Activated naive CD4-positive, alpha-beta T cell treated with anti-CD3 and anti-CD28 coated beads for 36 hours (primary cell): ENCODE results near the gene LRCH2. TPM values are rescaled to one million over a fixed set of nuclear protein-coding genes. Genes with fewer than 3 reads are reported as not detected.

Source experiments
- CTCF ChIA-PET: fragments of 350-600 bp; sonication (Branson Sonifier 250); formaldehyde crosslinking; loops from one replicate; lab custom pipeline; 2021; ENCODE audit warnings: antibody characterized with exemption; lab: Charles Lee
- DNase-seq: peaks from one replicate; pipeline ENCODE4 v3.0.0-alpha.2; 2020
- H3K27ac Mint-ChIP-seq: one replicate; pipeline ENCODE4 v1.8.0; 2021; ENCODE audit warnings: mild to moderate bottlenecking, mixed read lengths
- H3K27me3 Mint-ChIP-seq: one replicate; pipeline ENCODE4 v1.8.0; 2021; ENCODE audit warnings: low read depth, mixed read lengths
- H3K36me3 Mint-ChIP-seq: one replicate; pipeline ENCODE4 v1.8.0; 2021; ENCODE audit warnings: low read depth, mixed read lengths
- H3K4me1 Mint-ChIP-seq: one replicate; pipeline ENCODE4 v1.8.0; 2021; ENCODE audit warnings: low read depth, mixed read lengths
- H3K4me3 Mint-ChIP-seq: one replicate; pipeline ENCODE4 v1.8.0; 2021; ENCODE audit warnings: mild to moderate bottlenecking, moderate library complexity, mixed read lengths
- H3K9me3 Mint-ChIP-seq: one replicate; pipeline ENCODE4 v1.8.0; 2021; ENCODE audit warnings: mixed read lengths
- intact Hi-C: fragments of 100-400 bp; cut with micrococcal nuclease; formaldehyde crosslinking; loops from one replicate; pipeline ENCODE4 v1.15.1; 2023
- total RNA-seq, 2 experiments: library from RNA; stranded (reverse); gene quantifications; one replicate each; pipeline ENCODE4 v1.2.3, GENCODE V29; 2021

Gene LRCH2
- total RNA-seq, 2 experiments from 2014 or later, result not detected

DNA sequence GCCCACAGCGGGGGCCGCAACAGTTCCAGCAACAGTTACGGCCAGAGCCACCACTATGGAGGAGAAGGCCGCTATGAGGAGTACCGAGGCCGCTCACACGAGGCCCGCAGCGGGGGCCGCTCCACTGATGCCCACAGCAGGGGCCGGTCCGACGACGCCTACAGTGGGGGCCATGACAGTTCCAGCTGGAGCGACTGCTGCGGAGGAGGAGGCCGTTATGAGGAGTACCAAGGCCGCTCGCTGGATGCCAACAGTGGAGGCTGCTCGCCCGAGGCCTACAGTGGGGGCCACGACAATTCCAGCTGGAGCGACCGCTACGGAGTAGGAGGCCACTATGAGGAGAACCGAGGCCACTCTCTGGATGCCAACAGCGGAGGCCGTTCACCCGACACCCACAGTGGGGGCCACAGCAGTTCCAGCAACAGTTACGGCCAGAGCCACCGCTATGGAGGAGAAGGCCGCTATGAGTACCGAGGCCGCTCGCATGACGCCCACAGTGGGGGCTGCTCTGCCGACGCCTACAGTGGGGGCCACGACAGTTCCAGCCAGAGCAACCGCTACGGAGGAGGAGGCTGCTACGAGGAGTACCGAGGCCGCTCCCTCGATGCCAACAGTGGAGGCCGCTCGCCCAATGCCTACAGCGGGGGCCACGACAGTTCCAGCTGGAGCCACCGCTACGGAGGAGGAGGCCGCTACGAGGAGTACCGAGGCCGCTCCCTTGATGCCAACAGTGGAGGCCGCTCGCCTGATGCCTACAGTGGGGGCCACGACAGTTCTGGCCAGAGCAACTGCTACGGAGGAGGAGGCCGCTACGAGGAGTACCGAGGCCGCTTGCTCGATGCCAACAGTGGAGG lies 43.0 kb downstream of the LRCH2 start:
- Mint-ChIP-seq H3K36me3 (no peaks in the 10 kb centered on the region), H3K4me1 (no peaks in the 10 kb centered on the region), H3K9me3 (peaks cover 5% of the 10 kb centered on the region), H3K27ac (no peak overlapping the region), H3K27me3 (no peaks in the 10 kb centered on the region), H3K4me3 (no peak overlapping the region)
- CTCF ChIA-PET, result no interaction called here
- no peak for DNase-seq
- intact Hi-C loops, result no loop called here

DNA sequence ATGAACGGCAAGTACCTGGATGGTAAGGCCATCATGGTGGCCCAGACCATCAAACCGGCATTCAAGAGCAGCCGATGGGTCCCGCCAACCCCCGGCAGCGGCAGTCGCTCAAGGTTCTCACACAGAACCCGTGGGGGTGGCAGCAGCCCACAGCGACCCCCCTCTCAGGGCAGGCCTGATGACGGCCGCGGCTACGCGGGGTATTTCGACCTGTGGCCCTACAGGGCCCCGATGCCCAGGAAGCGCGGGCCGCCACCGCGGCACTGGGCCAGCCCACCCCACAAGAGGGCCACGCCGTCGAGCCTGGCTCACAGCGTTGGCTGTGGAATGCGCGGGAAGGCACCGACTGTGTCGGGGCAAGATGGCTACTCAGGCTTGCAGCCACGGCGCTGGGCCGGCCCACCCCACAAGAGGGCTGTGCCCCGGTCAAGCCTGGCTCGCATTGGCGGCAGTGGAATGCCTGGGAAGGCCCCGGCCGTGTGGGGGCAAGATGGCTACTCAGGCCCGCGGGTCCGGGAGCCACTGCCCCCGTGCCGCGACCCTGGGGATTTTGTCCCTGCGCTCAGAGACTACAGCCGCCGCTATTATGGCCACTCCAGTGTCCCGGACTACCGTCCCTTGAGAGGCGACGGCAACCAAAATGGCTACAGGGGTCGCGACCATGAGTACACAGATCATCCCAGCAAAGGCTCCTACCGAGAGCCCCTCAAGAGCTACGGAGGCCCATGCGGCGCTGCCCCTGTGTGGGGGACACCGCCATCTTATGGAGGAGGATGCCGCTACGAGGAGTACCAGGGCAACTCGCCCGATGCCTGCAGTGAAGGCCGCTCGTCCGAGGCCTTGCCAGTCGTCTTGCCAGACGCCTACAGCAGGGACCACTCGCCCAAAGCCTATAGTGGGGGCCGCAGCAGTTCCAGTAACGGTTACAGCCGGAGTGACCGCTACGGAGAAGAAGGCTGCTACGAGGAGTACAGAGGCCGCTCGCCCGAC lies 44.0 kb downstream of the LRCH2 start:
- H3K27ac Mint-ChIP-seq, result no peak overlapping the region
- no peaks in the 10 kb centered on the region for H3K27me3 Mint-ChIP-seq
- H3K4me1 Mint-ChIP-seq, result no peaks in the 10 kb centered on the region
- CTCF ChIA-PET, result no interaction called here
- DNase-seq, result no peak
- intact Hi-C loops, result no loop called here
- H3K4me3 Mint-ChIP-seq, result no peak overlapping the region
- peaks cover 5% of the 10 kb centered on the region for H3K9me3 Mint-ChIP-seq
- no peaks in the 10 kb centered on the region for H3K36me3 Mint-ChIP-seq

DNA sequence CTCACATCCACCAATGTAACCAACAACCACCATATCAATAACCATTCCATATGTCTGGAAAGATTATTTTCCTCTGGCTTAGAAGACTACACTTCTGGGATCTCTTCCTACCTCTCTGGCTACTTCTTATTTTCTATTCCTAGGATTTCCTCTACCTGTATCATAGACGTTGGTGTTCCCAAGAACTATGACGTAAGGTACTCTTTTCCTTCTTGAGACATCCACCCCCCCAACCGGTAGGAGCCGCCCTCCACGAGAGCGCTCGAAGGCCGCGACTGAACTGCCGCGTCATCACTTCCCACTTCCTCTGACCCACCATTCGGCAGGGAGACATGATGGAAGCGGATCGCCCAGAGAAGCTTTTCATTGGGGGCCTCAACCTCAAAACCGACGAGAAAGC lies 44.8 kb downstream of the LRCH2 start, which contains the start of gene RBMXL3:
RBMXL3 (plus strand) TSS at position 301 of the 400 bp plus-strand sequence; CDS start at position 333, 32 bp downstream.
- Mint-ChIP-seq H3K9me3 (peaks cover 5% of the 10 kb centered on the region), H3K4me3 (no peak within 1 kb of the TSS), H3K4me1 (no peaks in the 10 kb centered on the region), H3K36me3 (no peaks in the 10 kb centered on the region), H3K27ac (no peak within 1 kb of the TSS), H3K27me3 (no peaks in the 10 kb centered on the region)
- CTCF ChIA-PET, result no interaction called here
- DNase-seq, result no peak
- intact Hi-C loops, result no loop called here

DNA sequence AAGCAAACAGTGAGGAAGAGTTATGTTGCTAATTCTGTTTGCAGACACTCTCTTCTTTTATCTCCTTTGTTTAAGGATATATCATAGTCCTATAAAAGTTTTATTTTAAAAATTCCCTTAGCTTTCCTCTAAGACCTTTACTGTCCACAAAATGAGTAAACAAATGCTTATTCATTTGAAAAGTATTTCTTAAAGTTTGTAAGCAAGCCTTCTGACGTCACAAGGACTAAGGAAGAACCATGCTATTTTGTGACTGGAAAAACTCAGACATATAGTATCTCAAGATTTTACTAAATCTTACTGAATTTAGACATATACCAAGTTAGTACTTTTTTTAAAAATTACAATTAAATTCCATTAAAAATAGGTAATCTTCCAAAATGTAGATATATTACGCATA lies 49.9 kb downstream of the LRCH2 start:
- Mint-ChIP-seq H3K4me1 (no peaks in the 10 kb centered on the region), H3K27ac (no peak overlapping the region), H3K4me3 (no peak overlapping the region), H3K27me3 (no peaks in the 10 kb centered on the region), H3K9me3 (peaks cover 2% of the 10 kb centered on the region), H3K36me3 (no peaks in the 10 kb centered on the region)
- intact Hi-C loops, result no loop called here
- CTCF ChIA-PET, result no interaction called here
- no peak for DNase-seq

DNA sequence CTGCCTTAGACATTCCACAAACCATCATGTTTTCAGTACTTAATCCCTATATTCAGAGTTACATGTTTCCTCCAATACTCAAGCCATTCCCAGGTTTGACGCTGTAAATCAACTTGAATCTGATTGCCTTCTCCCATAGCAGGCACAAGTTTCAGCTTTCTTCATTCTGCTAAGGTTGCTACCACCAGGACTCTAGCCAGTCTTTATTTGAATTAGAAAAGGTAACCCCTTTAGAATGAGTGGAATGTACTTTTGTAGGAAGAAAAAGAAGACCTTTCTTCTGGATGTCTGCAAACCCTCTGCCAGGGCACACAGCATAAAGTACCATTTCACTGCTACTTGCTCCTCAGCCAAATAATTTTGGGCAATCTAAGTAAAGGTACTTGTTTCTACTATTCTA lies 55.4 kb downstream of the LRCH2 start:
- DNase-seq, result no peak
- H3K4me1 Mint-ChIP-seq, result no peaks in the 10 kb centered on the region

DNA sequence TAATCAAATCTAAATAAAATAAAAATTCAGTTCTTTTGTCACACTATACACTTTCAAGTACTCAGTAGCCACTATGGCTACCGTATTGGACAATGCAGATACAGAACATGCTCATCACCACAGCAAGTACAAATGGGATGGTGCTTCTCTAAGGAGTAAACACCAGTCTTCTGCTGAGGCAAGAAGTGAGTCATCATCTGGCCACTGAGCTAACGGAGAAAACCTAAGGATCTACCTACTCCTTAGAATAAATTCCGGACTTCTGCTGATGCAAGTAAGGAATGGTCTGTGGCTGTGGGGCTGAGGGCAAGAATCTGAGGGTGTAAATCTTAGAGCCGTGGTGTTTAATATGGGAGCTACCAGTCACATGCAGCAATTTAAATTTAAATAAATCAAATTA lies 56.0 kb downstream of the LRCH2 start:
- intact Hi-C loops, result no loop called here
- H3K4me3 Mint-ChIP-seq, result no peak overlapping the region
- H3K36me3 Mint-ChIP-seq, result no peaks in the 10 kb centered on the region
- no peak overlapping the region for H3K27ac Mint-ChIP-seq
- no peaks in the 10 kb centered on the region for H3K9me3 Mint-ChIP-seq
- H3K4me1 Mint-ChIP-seq, result no peaks in the 10 kb centered on the region
- DNase-seq, result no peak
- no peaks in the 10 kb centered on the region for H3K27me3 Mint-ChIP-seq
- CTCF ChIA-PET, result no interaction called here

More for the DNA sequence above, 55.4 kb downstream of the LRCH2 start:
- Mint-ChIP-seq H3K36me3 (no peaks in the 10 kb centered on the region), H3K4me3 (no peak overlapping the region), H3K27ac (no peak overlapping the region), H3K9me3 (no peaks in the 10 kb centered on the region), H3K27me3 (no peaks in the 10 kb centered on the region)
- CTCF ChIA-PET, result no interaction called here
- intact Hi-C loops, result no loop called here

DNA sequence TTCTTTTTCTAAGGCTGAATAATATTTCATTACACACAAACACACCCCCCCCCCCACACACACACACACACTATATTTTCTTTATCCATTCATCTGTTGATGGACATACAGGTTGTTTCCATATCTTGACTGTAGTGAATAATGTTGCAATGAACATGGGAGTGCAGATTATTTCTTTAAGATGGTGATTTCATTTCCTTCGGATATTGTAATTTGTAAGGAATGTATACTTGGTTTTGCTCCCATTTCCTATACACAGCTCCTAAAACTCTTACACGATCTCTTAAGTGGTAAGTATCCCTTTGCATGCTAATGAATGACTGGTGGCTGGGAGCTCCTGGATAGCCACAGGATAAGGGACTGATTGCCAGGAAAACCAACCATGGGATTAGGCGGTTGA lies 59.3 kb downstream of the LRCH2 start:
- intact Hi-C loops, result no loop called here
- H3K27me3 Mint-ChIP-seq, result no peaks in the 10 kb centered on the region
- CTCF ChIA-PET, result no interaction called here

DNA sequence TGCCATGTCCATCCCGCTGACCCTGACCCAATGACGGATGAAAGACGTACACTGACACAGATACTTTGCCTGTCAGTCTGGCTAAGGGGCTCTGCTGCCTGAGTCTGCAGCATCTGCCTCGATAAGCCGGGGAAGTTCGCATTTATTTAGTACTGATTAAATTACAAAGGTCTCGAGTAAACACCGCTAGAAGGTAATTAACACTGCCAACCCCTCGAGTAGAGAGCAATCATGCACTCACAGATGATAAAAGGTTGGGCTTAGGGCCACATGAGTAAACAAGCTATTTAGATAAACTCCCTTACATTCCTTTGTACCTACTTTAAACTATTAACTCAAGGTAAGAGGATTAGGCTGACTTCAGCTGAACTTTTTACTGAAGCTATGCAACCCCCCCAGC lies 60.7 kb downstream of the LRCH2 start:
- H3K27me3 Mint-ChIP-seq, result no peaks in the 10 kb centered on the region
- H3K9me3 Mint-ChIP-seq, result no peaks in the 10 kb centered on the region
- no peaks in the 10 kb centered on the region for H3K4me1 Mint-ChIP-seq
- DNase-seq, result no peak
- CTCF ChIA-PET, result no interaction called here
- no peaks in the 10 kb centered on the region for H3K36me3 Mint-ChIP-seq
- H3K4me3 Mint-ChIP-seq, result no peak overlapping the region
- intact Hi-C loops, result no loop called here
- no peak overlapping the region for H3K27ac Mint-ChIP-seq

More for the DNA sequence above, 59.3 kb downstream of the LRCH2 start:
- H3K9me3 Mint-ChIP-seq, result no peaks in the 10 kb centered on the region
- H3K27ac Mint-ChIP-seq, result no peak overlapping the region
- H3K36me3 Mint-ChIP-seq, result no peaks in the 10 kb centered on the region
- no peak for DNase-seq
- no peaks in the 10 kb centered on the region for H3K4me1 Mint-ChIP-seq
- no peak overlapping the region for H3K4me3 Mint-ChIP-seq

DNA sequence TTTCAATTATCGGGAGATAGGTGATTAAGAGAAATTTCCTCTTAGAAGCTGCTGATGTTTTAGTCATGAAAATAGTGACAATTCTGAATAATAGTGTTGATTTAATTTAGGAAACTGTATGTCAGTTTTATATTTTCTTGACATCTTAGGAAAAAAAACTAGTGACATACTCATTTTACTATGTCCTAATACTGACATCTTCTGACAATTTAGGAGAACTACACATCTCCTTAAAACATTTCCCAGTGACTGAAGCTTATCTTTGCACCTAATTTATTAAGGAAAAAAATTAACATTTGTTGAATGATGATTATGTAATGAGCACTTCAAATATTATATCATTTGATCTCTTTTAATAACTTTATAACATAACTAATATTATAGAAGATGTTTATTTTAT lies 86.7 kb downstream of the LRCH2 start:
- H3K27ac Mint-ChIP-seq, result no peak overlapping the region
- CTCF ChIA-PET, result no interaction called here
- no peaks in the 10 kb centered on the region for H3K36me3 Mint-ChIP-seq
- no peaks in the 10 kb centered on the region for H3K4me1 Mint-ChIP-seq
- peaks cover 3% of the 10 kb centered on the region for H3K9me3 Mint-ChIP-seq
- no peaks in the 10 kb centered on the region for H3K27me3 Mint-ChIP-seq
- no peak overlapping the region for H3K4me3 Mint-ChIP-seq
- no peak for DNase-seq
- intact Hi-C loops, result loop anchor here (2.0 kb wide), 1 partner anchor 536 kb away; no protein-coding TSS in a partner anchor

DNA sequence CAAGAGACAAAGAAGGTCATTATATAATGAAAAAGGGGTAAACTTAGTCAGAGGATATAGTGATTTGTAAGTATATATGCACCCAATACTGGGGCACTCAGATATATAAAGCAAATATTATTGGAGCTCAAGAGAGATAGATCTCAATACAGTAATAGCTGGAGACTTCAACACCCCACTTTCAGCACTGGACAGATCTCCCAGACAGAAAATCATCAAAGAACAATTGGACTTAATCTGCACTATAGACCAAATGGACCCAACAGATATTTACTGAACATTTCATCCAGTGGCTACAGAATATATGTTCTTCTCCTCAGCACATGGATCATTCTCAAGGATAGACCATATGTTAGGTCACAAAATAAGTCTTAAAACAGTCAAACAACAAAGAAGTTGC lies 91.8 kb downstream of the LRCH2 start:
- no peaks in the 10 kb centered on the region for H3K4me1 Mint-ChIP-seq
- no peak overlapping the region for H3K4me3 Mint-ChIP-seq
- no peaks in the 10 kb centered on the region for H3K27me3 Mint-ChIP-seq
- intact Hi-C loops, result no loop called here
- H3K27ac Mint-ChIP-seq, result no peak overlapping the region
- no peak for DNase-seq
- peaks cover 3% of the 10 kb centered on the region for H3K9me3 Mint-ChIP-seq
- H3K36me3 Mint-ChIP-seq, result no peaks in the 10 kb centered on the region
- CTCF ChIA-PET, result no interaction called here

DNA sequence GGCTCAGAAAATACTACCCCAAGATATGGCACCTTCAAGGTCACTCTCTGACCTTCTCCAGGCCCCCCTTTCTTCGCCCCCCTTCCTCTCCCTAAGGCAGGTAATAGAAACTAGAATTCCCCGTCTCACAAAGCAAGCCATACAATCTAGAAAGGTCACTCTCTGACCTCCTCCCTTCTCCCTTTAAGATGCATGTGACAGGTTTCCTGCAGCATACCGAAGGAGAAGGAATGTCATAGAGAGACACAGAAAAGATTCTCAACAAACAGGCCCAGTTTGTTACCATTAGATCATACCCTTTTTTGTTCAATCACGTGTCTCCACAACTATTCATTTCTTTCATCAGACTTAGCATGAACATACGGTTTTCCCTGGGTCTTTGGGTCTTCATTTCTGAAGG lies 95.9 kb downstream of the LRCH2 start:
- Mint-ChIP-seq H3K4me1 (no peaks in the 10 kb centered on the region), H3K27ac (no peak overlapping the region), H3K9me3 (no peaks in the 10 kb centered on the region), H3K36me3 (no peaks in the 10 kb centered on the region), H3K4me3 (no peak overlapping the region), H3K27me3 (no peaks in the 10 kb centered on the region)
- DNase-seq, result no peak
- intact Hi-C loops, result no loop called here
- CTCF ChIA-PET, result no interaction called here

DNA sequence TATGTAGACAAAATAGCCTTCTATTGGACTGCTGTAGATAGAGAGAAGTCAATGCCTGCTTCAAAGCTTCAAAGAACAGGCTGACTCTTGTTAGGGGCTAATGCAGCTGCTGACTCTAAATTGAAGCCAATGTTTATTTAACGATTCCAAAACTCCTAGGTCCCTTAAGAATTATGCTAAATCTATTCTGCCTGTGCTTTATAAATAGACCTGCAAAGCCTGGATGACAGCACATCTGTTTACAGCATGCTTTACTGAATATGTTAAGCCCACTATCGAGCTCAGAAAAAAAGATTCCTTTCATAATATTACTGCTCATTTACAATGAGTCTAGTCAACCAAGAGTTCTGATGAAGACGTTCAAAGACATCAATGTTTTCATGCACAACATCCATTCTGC lies 99.5 kb downstream of the LRCH2 start:
- no peaks in the 10 kb centered on the region for H3K4me1 Mint-ChIP-seq
- no peaks in the 10 kb centered on the region for H3K9me3 Mint-ChIP-seq
- H3K27me3 Mint-ChIP-seq, result no peaks in the 10 kb centered on the region
- H3K36me3 Mint-ChIP-seq, result no peaks in the 10 kb centered on the region
- intact Hi-C loops, result no loop called here
- CTCF ChIA-PET, result no interaction called here
- no peak for DNase-seq
- H3K4me3 Mint-ChIP-seq, result no peak overlapping the region
- no peak overlapping the region for H3K27ac Mint-ChIP-seq
